ENCODE results near the gene ABR.

DNA sequence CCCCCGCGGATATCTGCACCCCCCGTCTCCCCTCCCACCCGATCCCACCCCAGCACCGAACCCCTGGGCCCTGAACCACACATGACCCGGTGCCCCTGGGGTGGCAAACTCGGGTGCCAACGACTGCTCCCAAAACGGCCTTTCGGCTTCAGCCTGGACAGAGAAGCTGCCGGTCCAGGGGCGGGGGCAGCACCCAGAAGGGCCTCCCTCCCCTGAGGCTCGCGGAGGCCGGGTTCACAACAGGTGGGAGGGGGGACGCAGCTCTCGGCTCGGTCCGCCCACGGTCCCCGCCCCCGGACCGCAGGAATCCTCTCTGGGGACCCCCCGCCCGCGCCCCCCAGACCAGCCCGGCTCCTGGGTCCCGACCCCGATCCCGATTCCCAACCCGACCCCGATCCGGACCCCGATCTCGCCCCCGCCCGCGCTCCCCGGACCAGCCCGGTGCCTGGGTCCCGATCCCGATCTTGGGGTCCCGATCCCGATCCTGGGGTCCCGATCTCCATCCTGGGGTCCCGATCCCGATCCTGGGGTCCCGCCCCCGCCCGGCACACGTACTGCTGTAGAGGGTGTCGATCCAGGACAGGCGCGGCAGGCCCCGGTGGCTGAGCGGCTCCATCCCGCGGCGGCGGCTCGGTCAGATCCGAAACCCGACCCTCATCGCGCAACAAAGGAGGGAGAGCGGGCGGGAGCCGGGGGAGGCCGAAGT lies 516 bp downstream of the ABR start:
- TF ChIP-seq, protein P1, sequence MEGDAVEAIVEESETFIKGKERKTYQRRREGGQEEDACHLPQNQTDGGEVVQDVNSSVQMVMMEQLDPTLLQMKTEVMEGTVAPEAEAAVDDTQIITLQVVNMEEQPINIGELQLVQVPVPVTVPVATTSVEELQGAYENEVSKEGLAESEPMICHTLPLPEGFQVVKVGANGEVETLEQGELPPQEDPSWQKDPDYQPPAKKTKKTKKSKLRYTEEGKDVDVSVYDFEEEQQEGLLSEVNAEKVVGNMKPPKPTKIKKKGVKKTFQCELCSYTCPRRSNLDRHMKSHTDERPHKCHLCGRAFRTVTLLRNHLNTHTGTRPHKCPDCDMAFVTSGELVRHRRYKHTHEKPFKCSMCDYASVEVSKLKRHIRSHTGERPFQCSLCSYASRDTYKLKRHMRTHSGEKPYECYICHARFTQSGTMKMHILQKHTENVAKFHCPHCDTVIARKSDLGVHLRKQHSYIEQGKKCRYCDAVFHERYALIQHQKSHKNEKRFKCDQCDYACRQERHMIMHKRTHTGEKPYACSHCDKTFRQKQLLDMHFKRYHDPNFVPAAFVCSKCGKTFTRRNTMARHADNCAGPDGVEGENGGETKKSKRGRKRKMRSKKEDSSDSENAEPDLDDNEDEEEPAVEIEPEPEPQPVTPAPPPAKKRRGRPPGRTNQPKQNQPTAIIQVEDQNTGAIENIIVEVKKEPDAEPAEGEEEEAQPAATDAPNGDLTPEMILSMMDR (IDR thresholded peaks at IDR 0.05; ENCODE audit: insufficient read depth, low read length): no peak
- TF ChIP-seq, protein P2, sequence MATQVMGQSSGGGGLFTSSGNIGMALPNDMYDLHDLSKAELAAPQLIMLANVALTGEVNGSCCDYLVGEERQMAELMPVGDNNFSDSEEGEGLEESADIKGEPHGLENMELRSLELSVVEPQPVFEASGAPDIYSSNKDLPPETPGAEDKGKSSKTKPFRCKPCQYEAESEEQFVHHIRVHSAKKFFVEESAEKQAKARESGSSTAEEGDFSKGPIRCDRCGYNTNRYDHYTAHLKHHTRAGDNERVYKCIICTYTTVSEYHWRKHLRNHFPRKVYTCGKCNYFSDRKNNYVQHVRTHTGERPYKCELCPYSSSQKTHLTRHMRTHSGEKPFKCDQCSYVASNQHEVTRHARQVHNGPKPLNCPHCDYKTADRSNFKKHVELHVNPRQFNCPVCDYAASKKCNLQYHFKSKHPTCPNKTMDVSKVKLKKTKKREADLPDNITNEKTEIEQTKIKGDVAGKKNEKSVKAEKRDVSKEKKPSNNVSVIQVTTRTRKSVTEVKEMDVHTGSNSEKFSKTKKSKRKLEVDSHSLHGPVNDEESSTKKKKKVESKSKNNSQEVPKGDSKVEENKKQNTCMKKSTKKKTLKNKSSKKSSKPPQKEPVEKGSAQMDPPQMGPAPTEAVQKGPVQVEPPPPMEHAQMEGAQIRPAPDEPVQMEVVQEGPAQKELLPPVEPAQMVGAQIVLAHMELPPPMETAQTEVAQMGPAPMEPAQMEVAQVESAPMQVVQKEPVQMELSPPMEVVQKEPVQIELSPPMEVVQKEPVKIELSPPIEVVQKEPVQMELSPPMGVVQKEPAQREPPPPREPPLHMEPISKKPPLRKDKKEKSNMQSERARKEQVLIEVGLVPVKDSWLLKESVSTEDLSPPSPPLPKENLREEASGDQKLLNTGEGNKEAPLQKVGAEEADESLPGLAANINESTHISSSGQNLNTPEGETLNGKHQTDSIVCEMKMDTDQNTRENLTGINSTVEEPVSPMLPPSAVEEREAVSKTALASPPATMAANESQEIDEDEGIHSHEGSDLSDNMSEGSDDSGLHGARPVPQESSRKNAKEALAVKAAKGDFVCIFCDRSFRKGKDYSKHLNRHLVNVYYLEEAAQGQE (IDR thresholded peaks at IDR 0.05; ENCODE audit: insufficient replicate concordance, low read depth): no peak
- TF ChIP-seq POLR2AphosphoS5 (IDR thresholded peaks at IDR 0.05; ENCODE audit: low read depth) (no peak), GABPA (IDR thresholded peaks at IDR 0.05; ENCODE audit: low read depth) (no peak)

All from HL-60 (cell line).